SH-SY5Y (cell line): Measurements from ENCODE around the gene CYP2S1.

Experiments used
- GATA2 ChIP-seq: IDR thresholded peaks from 2 replicates; pipeline ENCODE4 v1.6.1; 2011; ENCODE audit warnings: mild to moderate bottlenecking, low read depth, low read length
- GATA3 ChIP-seq: IDR thresholded peaks from 2 replicates; pipeline ENCODE4 v1.6.1; 2011; ENCODE audit warnings: low read depth, mild to moderate bottlenecking, low read length, moderate library complexity

Gene CYP2S1

GRCh38 chr19:41230067-41230857 is 37.2 kb downstream of the CYP2S1 start:
- TF ChIP-seq GATA3 (no peak), GATA2 (no peak)

GRCh38 chr19:41232686-41233085 is 39.7 kb downstream of the CYP2S1 start:
- TF ChIP-seq GATA3 = no peak
- no peak for TF ChIP-seq GATA2

- TF ChIP-seq GATA3 (no peak), GATA2 (no peak)
These were observed 40.8 kb downstream of the CYP2S1 start for GRCh38 chr19:41233748-41234240.

GRCh38 chr19:41234512-41235168 is 41.6 kb downstream of the CYP2S1 start:
- no peak for TF ChIP-seq GATA3
- no peak for TF ChIP-seq GATA2

GRCh38 chr19:41235480-41235879 is 42.5 kb downstream of the CYP2S1 start:
- TF ChIP-seq GATA2 (no peak), GATA3 (no peak)

GRCh38 chr19:41238244-41238643 is 45.2 kb downstream of the CYP2S1 start:
- TF ChIP-seq GATA3 (no peak), GATA2 (no peak)

GRCh38 chr19:41239363-41239762 is 46.3 kb downstream of the CYP2S1 start:
- TF ChIP-seq GATA3 = no peak
- no peak for TF ChIP-seq GATA2

- no peak for TF ChIP-seq GATA3
- TF ChIP-seq GATA2 = no peak
These were observed 47.0 kb downstream of the CYP2S1 start for GRCh38 chr19:41239961-41240574.

- TF ChIP-seq GATA2 (no peak), GATA3 (no peak)
These were observed 48.8 kb downstream of the CYP2S1 start for GRCh38 chr19:41241859-41242258.

- TF ChIP-seq GATA2 (no peak), GATA3 (no peak)
These were observed 51.1 kb downstream of the CYP2S1 start for GRCh38 chr19:41244117-41244516.

GRCh38 chr19:41245843-41246242 is 52.8 kb downstream of the CYP2S1 start:
- TF ChIP-seq GATA3 (no peak), GATA2 (no peak)

GRCh38 chr19:41248895-41249294 is 55.9 kb downstream of the CYP2S1 start:
- TF ChIP-seq GATA2 (no peak), GATA3 (no peak)

- TF ChIP-seq GATA2 (no peak), GATA3 (no peak)
These were observed 56.8 kb downstream of the CYP2S1 start for GRCh38 chr19:41249707-41250423.

- TF ChIP-seq GATA3 (no peak), GATA2 (no peak)
These were observed 60.6 kb downstream of the CYP2S1 start for GRCh38 chr19:41253660-41254059.

- TF ChIP-seq GATA3 = no peak
- TF ChIP-seq GATA2 = no peak
These were observed 62.2 kb downstream of the CYP2S1 start for GRCh38 chr19:41255171-41255570.
